Ovary (tissue), 9 donors: ENCODE results near the gene FOS. TPM values are rescaled to one million over a fixed set of nuclear protein-coding genes. Genes with fewer than 3 reads are reported as not detected.
"Not testable (repeated sequence)": the region's sequence is repeated elsewhere in the genome, so short reads cannot be mapped to it uniquely, and the experiment has no call there.

Experiments
- DNase-seq, 5 donors: peaks; one replicate each; pipeline ENCODE4 v3.0.0-alpha.2; 2019 to 2020
- H3K27ac ChIP-seq, 2 donors: fragments of 200-600 bp; one replicate each; pipeline versions ENCODE4 v1.5.1 to v1.8.0; 2019 to 2022
- H3K27me3 ChIP-seq: fragments of 200-600 bp; one replicate; pipeline ENCODE4 v1.8.0; 2022
- H3K36me3 ChIP-seq: fragments of 200-600 bp; sonication (generic); one replicate; pipeline ENCODE4 v1.5.1; 2019
- H3K4me1 ChIP-seq: one replicate; pipeline ENCODE4 v1.8.1; 2013; ENCODE audit warnings: mild to moderate bottlenecking, moderate library complexity; ENCODE audit not compliant: insufficient read depth
- H3K4me3 ChIP-seq: fragments of 200-600 bp; sonication (generic); one replicate; pipeline ENCODE4 v1.5.1; 2017
- H3K9me3 ChIP-seq, 2 donors: fragments of 200-600 bp in 1 of 2; sonication (generic) in 1 of 2; one replicate each; pipeline versions ENCODE4 v1.5.1 to v1.8.1; 2013 to 2019; ENCODE audit warnings: mild to moderate bottlenecking in 1 of 2, moderate library complexity in 1 of 2
- CTCF ChIP-seq, 3 donors: fragments of 450-650 bp in 2 of 3; fragments of 200-600 bp in 1 of 3; IDR thresholded peaks; one replicate each; pipeline versions ENCODE4 v1.5.1 to v1.8.0; 2016 to 2022; ENCODE audit warnings: antibody characterized with exemption in 3 of 3, mild to moderate bottlenecking in 1 of 3
- EP300 ChIP-seq: sonication (generic); formaldehyde crosslinking; IDR thresholded peaks from one replicate; pipeline ENCODE4 v1.6.1; 2017; ENCODE audit warnings: antibody characterized with exemption
- POLR2A ChIP-seq: fragments of 450-650 bp; IDR thresholded peaks from one replicate; pipeline ENCODE4 v1.6.1; 2017; ENCODE audit warnings: antibody characterized with exemption, mild to moderate bottlenecking, moderate library complexity
- WGBS, 3 donors: extraction: QIAGEN DNeasy Blood & Tissue Kit in 1 of 3; methylation state at CpG; one replicate each; pipeline versions ENCODE4 v1.1.5 to v1.1.7; 2013 to 2017; 5-methylcytosine and 5-hydroxymethylcytosine counted together
- intact Hi-C, 4 donors: fragments of 100-400 bp; cut with DNase I; formaldehyde crosslinking; loops; one replicate each; pipeline versions ENCODE4 v1.11.0 to v1.15.1; 2022 to 2023
- polyA plus RNA-seq, 2 donors: library from polyadenylated mRNA; stranded (reverse); fragments of 200-250 nt in 1 of 2; fragments of 350-450 nt in 1 of 2; fragmentation: Illumina TruSeq in 1 of 2; extraction: RNeasy Lipid Tissue Mini Kit (QIAGEN cat#74804) in 1 of 2; gene quantifications; one replicate each; pipeline ENCODE4 v1.2.3, GENCODE V29; 2013 to 2014
- total RNA-seq, 7 donors: library from RNA; depleted of rRNA in 2 of 7; stranded (reverse); fragments of >200 nt in 2 of 7; fragmentation: NEBNext Ultra II Directional in 3 of 7; extraction: Animal tissue kit (Norgen Biotek cat#: 25700) in 3 of 7; gene quantifications; one replicate each; pipeline versions ENCODE4 v1.1.0 to v1.2.4, GENCODE V29; 2016 to 2023
- donor health status: DM: no; HTN: no; CAD: no; lungs with moderate emphysema.
- donor health status: DM: no; HTN: no; CAD: no.
- donor health status: Bipolar disorder and iron deficiency.
- donor health status: DM: yes; HTN: yes; CAD: no.
- donor health status: DM: no; HTN: no; CAD: no.
- donor health status: DM: yes; HTN: yes; CAD: no.

FOS gene
- total and polyA plus RNA-seq, 9 donors = 115 to 2,019 (median 178) TPM

GRCh38 chr14:75299059-75299458 lies 20.4 kb downstream of the FOS start:
- peak in 3 of 5 donors; percentile 68 to 87 (median 74) for DNase-seq
- peaks cover 18% of the 10 kb centered on the region for H3K4me1 ChIP-seq
- no peaks in the 10 kb centered on the region for H3K9me3 ChIP-seq
- H3K27ac ChIP-seq = peak overlapping the region; percentile 45 to 63
- intact Hi-C loops = loop anchor here in 1 of 4 donors (5.0 kb wide), 1 partner anchor 152 kb away; no protein-coding TSS in a partner anchor
- 12 to 38% (median 30%) methylated on average over 8 of the region's 8 CpGs for WGBS, 3 donors
- H3K27me3 ChIP-seq = no peaks in the 10 kb centered on the region
- TF ChIP-seq EP300 = peak; percentile 74
- no peak for TF ChIP-seq CTCF (IDR thresholded peaks at IDR 0.05)
- TF ChIP-seq POLR2A = no peak
- H3K4me3 ChIP-seq = no peak overlapping the region
- H3K36me3 ChIP-seq = no peaks in the 10 kb centered on the region

GRCh38 chr14:75299576-75299975 lies 20.9 kb downstream of the FOS start:
- no peaks in the 10 kb centered on the region for H3K27me3 ChIP-seq
- intact Hi-C loops = loop anchor here in 1 of 4 donors (5.0 kb wide), 1 partner anchor 152 kb away; no protein-coding TSS in a partner anchor
- H3K9me3 ChIP-seq = no peaks in the 10 kb centered on the region
- no peaks in the 10 kb centered on the region for H3K36me3 ChIP-seq
- peak overlapping the region; percentile 45 to 63 for H3K27ac ChIP-seq
- H3K4me3 ChIP-seq = no peak overlapping the region
- DNase-seq = no peak
- TF ChIP-seq CTCF (IDR thresholded peaks at IDR 0.05) = no peak
- no peak for TF ChIP-seq EP300
- TF ChIP-seq POLR2A = no peak
- 0 to 6% (median 2%) methylated on average over 1 of the region's 1 CpG for WGBS, 3 donors
- peaks cover 18% of the 10 kb centered on the region for H3K4me1 ChIP-seq

GRCh38 chr14:75301666-75302325 lies 23.2 kb downstream of the FOS start:
- intact Hi-C loops = loop anchor here (2.0 to 10.0 kb wide), 3 partner anchors 169 to 357 kb away; no protein-coding TSS in a partner anchor
- no peak overlapping the region for H3K27ac ChIP-seq

GRCh38 chr14:75303381-75303789 lies 24.8 kb downstream of the FOS start:
- DNase-seq = peak; percentile 56 to 80 (median 67)
- H3K27ac ChIP-seq = no peak overlapping the region
- H3K4me3 ChIP-seq = no peak overlapping the region
- TF ChIP-seq CTCF (IDR thresholded peaks at IDR 0.05) (peak; percentile 62 to 93 (median 93)), EP300 (no peak)
- intact Hi-C loops = loop anchor here (2.0 to 10.0 kb wide), 3 partner anchors 171 to 359 kb away; no protein-coding TSS in a partner anchor
- peaks cover 10% of the 10 kb centered on the region for H3K4me1 ChIP-seq
- H3K36me3 ChIP-seq = no peaks in the 10 kb centered on the region
- H3K9me3 ChIP-seq = no peaks in the 10 kb centered on the region
- no peaks in the 10 kb centered on the region for H3K27me3 ChIP-seq
- 19 to 24% (median 21%) methylated on average over 15 of the region's 15 CpGs for WGBS, 3 donors

More at GRCh38 chr14:75301666-75302325, 23.2 kb downstream of the FOS start:
- peaks cover 12% of the 10 kb centered on the region for H3K4me1 ChIP-seq
- no peaks in the 10 kb centered on the region for H3K36me3 ChIP-seq
- no peak overlapping the region for H3K4me3 ChIP-seq
- no peaks in the 10 kb centered on the region for H3K9me3 ChIP-seq
- TF ChIP-seq POLR2A (no peak), EP300 (no peak), CTCF (IDR thresholded peaks at IDR 0.05) (no peak)
- WGBS, 3 donors = 68 to 72% (median 70%) methylated on average over 9 of the region's 9 CpGs
- DNase-seq = peak in 4 of 5 donors; percentile 12 to 66 (median 40)
- H3K27me3 ChIP-seq = no peaks in the 10 kb centered on the region

GRCh38 chr14:75306410-75306809 lies 27.8 kb downstream of the FOS start:
- WGBS, 3 donors = 63 to 73% (median 71%) methylated on average over 4 of the region's 4 CpGs
- H3K4me1 ChIP-seq, H3K9me3 ChIP-seq, H3K27ac ChIP-seq, DNase-seq, H3K36me3 ChIP-seq, H3K4me3 ChIP-seq, H3K27me3 ChIP-seq: not testable (repeated sequence)
- intact Hi-C loops = loop anchor here in 3 of 4 donors (5.0 to 10.0 kb wide), 2 partner anchors 181 to 362 kb away; no protein-coding TSS in a partner anchor
